Measurements from ENCODE around the gene TIMM13.
A peak's percentile ranks its signal among the peaks of the same experiment; 100 is the strongest.
"Not testable (repeated sequence)": the region's sequence is repeated elsewhere in the genome, so short reads cannot be mapped to it uniquely, and the experiment has no call there.

TIMM13 gene

GRCh38 chr19:2427429-2428320, at the start of gene TIMM13:
Gene TIMM13 (minus strand): TSS chr19:2427586. CDS start chr19:2427533, 53 bp downstream.
- peak; percentile 92 to 94 (median 93) for DNase-seq (ENCODE audit: low read depth in 3 of 3)

GRCh38 chr19:2476451-2477140, 49.2 kb upstream of the TIMM13 start:
- DNase-seq (ENCODE audit: low read depth in 3 of 3), result peak in 2 of 3 experiments; percentile 52 to 56

DNA sequence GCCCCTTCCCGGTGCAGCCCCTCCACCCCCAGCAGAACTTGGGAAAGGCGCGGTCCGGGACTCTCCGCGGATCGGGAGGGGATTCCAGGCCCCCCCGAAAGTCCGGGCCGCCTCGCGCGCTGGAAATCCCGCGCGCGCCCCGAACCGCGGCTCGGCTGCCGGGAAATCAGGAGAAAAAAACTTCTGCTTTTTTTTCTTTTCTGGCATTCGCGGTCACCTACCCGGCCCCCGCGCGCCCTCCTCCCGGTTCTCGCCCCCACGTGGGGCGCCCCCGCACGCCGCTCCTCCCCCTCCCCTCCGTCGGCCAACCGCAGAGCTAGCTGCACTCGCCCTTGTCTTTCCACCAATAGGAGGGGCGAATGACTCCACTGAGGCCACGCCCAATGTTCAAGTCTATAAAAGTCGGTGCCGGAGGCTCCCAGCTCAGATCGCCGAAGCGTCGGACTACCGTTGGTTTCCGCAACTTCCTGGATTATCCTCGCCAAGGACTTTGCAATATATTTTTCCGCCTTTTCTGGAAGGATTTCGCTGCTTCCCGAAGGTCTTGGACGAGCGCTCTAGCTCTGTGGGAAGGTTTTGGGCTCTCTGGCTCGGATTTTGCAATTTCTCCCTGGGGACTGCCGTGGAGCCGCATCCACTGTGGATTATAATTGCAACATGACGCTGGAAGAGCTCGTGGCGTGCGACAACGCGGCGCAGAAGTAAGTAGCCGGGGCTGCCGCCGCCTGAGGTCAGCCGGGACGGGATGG, 48.5 kb upstream of the TIMM13 start, which contains the start of gene GADD45B:
Gene GADD45B, plus strand, starts transcription at position 426 of the 749 bp plus-strand sequence. Its CDS starts 232 bp downstream, at position 658.
- DNase-seq (ENCODE audit: low read depth in 3 of 3), result peak; percentile 95 to 98 (median 95)

GRCh38 chr19:2475018-2475701, 47.8 kb upstream of the TIMM13 start:
- peak in 2 of 3 experiments; percentile 44 to 45 for DNase-seq (ENCODE audit: low read depth in 3 of 3)

- peak; percentile 90 to 93 (median 91) for DNase-seq (ENCODE audit: low read depth in 3 of 3)
Observed at GRCh38 chr19:2474232-2475017, 47.0 kb upstream of the TIMM13 start.

- DNase-seq (ENCODE audit: low read depth in 3 of 3), result not testable (repeated sequence)
Observed at GRCh38 chr19:2469915-2470200, 42.5 kb upstream of the TIMM13 start.

DNA sequence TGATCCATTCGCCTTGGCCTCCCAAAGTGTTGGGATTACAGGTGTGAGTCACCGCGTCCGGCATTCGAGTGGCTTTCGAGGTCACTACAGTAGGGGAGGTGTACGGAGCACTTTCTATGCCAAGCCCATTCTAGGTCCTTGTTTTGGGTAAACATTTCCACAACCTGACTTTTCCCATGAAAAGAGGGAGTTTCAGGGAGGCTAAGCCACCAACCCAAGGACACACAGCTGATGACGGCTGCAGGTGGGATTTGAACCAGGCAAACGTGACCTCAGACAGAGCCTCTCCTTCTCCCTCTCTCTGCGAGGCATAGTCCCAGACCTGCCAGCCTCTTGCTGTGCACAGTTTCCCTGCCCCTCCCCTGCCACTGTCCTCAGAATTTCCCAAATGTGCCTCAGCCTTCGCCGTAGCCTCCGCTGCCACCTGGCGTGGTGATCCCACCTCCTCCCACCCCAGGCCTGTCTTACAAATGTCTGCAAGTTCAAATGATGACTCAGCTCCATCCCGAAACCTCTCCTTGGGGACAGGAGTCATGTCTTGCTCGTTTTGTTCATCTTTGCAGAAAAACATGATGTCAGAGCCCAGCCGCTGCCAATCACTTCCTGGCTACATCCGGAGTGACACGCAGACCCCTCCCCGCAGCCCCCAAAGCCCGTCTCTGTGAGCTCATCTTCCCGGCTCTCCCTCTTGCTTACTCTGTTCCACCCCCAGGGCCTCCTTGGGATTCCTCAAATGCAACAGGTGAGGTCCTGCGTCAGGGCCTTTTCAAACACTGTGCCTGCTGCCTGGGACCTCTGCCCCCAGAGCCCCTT, 41.9 kb upstream of the TIMM13 start:
- DNase-seq (ENCODE audit: low read depth in 3 of 3), result no peak

DNA sequence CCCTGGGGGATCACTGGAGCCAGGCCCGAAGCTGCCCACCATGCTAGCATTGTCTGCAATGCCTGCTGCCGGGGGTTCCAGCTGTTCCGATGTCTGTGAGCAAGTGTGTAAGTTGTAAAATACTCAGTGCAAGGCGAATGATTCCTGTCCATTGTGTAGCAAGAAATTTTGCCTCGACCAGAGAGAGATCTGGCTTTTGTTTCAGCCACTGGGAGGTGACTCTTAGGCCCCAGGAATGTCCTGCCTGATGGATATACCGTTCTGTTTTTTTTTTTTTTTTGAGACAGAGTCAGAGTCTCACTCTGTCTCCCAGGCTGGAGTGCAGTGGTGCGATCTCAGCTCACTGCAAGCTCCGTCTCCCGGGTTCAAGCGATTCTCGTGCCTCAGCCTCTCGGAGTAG, 41.2 kb upstream of the TIMM13 start:
- DNase-seq (ENCODE audit: low read depth in 3 of 3), result no peak

- DNase-seq (ENCODE audit: low read depth in 3 of 3), result no peak
Observed at GRCh38 chr19:2464389-2464788, 37.0 kb upstream of the TIMM13 start.

DNA sequence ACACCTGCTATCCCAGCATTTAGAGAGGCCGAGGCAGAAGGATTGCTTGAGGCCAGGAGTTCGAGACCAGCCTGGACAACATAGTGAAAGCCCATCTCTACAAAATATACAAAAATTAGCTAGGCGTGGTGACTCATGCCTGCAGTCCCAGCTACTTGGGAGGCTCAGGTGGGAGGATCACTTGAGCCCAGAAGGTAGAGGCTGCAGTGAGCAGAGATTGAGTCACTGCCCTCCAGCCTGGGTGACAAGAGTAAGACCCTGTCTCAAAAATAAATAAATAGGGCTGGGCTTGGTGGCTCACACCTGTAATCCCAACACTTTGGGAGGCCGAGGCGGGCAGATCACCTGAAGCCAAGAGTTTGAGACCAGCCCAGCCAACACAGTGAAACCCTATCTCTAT, 36.3 kb upstream of the TIMM13 start:
- DNase-seq (ENCODE audit: low read depth in 3 of 3), result not testable (repeated sequence)

GRCh38 chr19:2462635-2463421, 35.4 kb upstream of the TIMM13 start:
- no peak for DNase-seq (ENCODE audit: low read depth in 3 of 3)

- DNase-seq (ENCODE audit: low read depth in 3 of 3), result peak in 1 of 3 experiments; percentile 53
Observed at GRCh38 chr19:2461751-2462634, 34.6 kb upstream of the TIMM13 start.

GRCh38 chr19:2460245-2460644, 32.9 kb upstream of the TIMM13 start:
- no peak for DNase-seq (ENCODE audit: low read depth in 3 of 3)

DNA sequence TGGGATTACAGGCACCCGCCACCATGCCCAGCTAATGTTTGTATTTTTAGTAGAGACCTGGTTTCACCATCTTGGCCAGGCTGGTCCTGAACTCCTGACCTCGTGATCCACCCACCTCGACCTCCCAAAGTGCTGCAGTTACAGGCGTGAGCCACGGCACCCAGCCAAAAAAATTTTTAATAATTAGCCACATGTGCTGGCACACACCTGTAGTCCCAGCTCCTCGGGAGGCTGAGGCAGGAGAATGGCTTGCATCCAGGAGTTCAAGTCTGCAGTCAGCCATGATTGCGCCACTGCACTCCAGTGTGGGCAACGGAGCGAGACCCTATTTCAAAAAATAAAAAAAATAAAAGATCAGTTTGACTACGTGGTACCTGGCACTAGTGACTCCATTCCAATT, 31.4 kb upstream of the TIMM13 start:
- DNase-seq (ENCODE audit: low read depth in 3 of 3), result not testable (repeated sequence)

DNA sequence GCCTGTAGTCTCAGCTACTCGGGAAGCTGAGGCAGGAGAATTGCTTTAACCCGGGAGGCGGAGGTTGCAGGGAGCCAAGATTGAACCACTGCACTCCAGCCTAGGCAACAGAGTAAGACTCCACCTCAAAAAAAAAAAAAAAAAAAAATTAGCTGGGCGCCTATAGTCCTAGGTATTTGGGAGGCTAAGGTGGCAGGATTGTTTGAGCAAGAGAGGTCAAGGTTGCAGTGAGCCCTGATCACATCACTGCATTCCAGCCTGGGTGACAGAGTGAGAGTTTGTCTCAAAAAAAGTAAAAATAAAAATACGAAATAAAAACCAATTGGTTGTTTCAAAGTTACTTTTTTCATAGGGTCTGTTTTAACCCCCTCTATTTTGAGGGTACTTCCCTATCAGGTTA, 30.7 kb upstream of the TIMM13 start:
- no peak for DNase-seq (ENCODE audit: low read depth in 3 of 3)

- DNase-seq (ENCODE audit: low read depth in 3 of 3), result no peak
Observed at GRCh38 chr19:2457394-2458037, 30.1 kb upstream of the TIMM13 start.

GRCh38 chr19:2455851-2456570, 28.6 kb upstream of the TIMM13 start:
- peak in 1 of 3 experiments; percentile 21 for DNase-seq (ENCODE audit: low read depth in 3 of 3)

Data from stimulated activated CD4-positive, alpha-beta T cell treated with anti-CD3 and anti-CD28 coated beads, TNF-alpha, amount 100 ng/mL, for 4 hours (primary cell).